SU-DHL-6 (cell line): Measurements from ENCODE around the gene PRKCA.

Experiments
- H2AFZ ChIP-seq: fragments of 200-600 bp; sonication (generic); 2 replicates; pipeline ENCODE4 v1.6.1; 2014; ENCODE audit warnings: low read depth, mild to moderate bottlenecking, moderate library complexity, mixed read lengths, antibody characterized with exemption, low read length; ENCODE audit not compliant: severe bottlenecking
- H3F3A ChIP-seq: fragments of 200-600 bp; shearing (Covaris generic); 2 replicates; pipeline ENCODE4 v1.6.0; 2016; ENCODE audit warnings: antibody characterized with exemption, mild to moderate bottlenecking; ENCODE audit not compliant: insufficient read depth
- H3K27ac ChIP-seq: fragments of 200-600 bp; sonication (generic); 2 replicates; pipeline ENCODE4 v1.5.1; 2016; ENCODE audit warnings: low read depth, mild to moderate bottlenecking, low read length, moderate library complexity, mixed read lengths
- H3K27me3 ChIP-seq: fragments of 200-600 bp; sonication (generic), shearing (Covaris generic); 2 replicates; pipeline ENCODE4 v1.6.0; 2014; ENCODE audit warnings: mild to moderate bottlenecking, low read length
- H3K36me3 ChIP-seq: fragments of 200-600 bp; sonication (generic); 2 replicates; pipeline ENCODE4 v1.6.1; 2014; ENCODE audit warnings: mild to moderate bottlenecking, low read length, mixed read lengths
- H3K4me2 ChIP-seq: fragments of 300-600, 200-600 bp; shearing (Covaris generic), sonication (generic); 2 replicates; pipeline ENCODE4 v1.6.0; 2014; ENCODE audit warnings: low read length, low read depth, mild to moderate bottlenecking; ENCODE audit not compliant: poor library complexity, severe bottlenecking
- H3K4me3 ChIP-seq: fragments of 200-600 bp; sonication (generic); 2 replicates; pipeline ENCODE4 v1.5.1; 2014; ENCODE audit warnings: antibody characterized with exemption, low read length, mild to moderate bottlenecking, mixed read lengths; ENCODE audit not compliant: insufficient read depth, poor library complexity, severe bottlenecking
- H3K79me2 ChIP-seq: fragments of 200-600 bp; sonication (generic); 2 replicates; pipeline ENCODE4 v1.6.1; 2014; ENCODE audit warnings: mild to moderate bottlenecking, low read length, moderate library complexity; ENCODE audit not compliant: insufficient read depth
- H3K9ac ChIP-seq: fragments of 200-600 bp; sonication (generic); 2 replicates; pipeline ENCODE4 v1.7.0; 2014; ENCODE audit warnings: mild to moderate bottlenecking, low read length
- H3K9me2 ChIP-seq: fragments of 200-600 bp; sonication (generic); replicated peaks from 2 replicates; pipeline ENCODE4 v1.6.1; 2014; ENCODE audit warnings: low read length; ENCODE audit not compliant: insufficient read depth
- H3K9me3 ChIP-seq: fragments of 200-600 bp; sonication (generic); 2 replicates; pipeline ENCODE4 v1.6.1; 2014; ENCODE audit warnings: low read length, mixed read lengths; ENCODE audit not compliant: insufficient read depth
- H4K20me1 ChIP-seq: fragments of 200-600 bp; sonication (generic); 2 replicates; pipeline ENCODE4 v1.6.1; 2014; ENCODE audit warnings: low read depth, mild to moderate bottlenecking, antibody characterized with exemption, low read length, moderate library complexity, mixed read lengths
- EZH2phosphoT487 ChIP-seq: fragments of 200-600 bp; sonication (generic), shearing (Covaris generic); conservative IDR thresholded peaks from 2 replicates; pipeline ENCODE4 v1.6.1; 2018; ENCODE audit warnings: mild to moderate bottlenecking, antibody characterized with exemption, low read length, moderate library complexity, mixed read lengths
- TF ChIP-seq, protein P1 (sequence below): fragments of 200-600 bp; sonication (generic); IDR thresholded peaks from one replicate; pipeline ENCODE4 v1.5.1; 2017; ENCODE audit warnings: antibody characterized with exemption, mild to moderate bottlenecking, low read length, moderate library complexity; ENCODE audit not compliant: insufficient read depth, poor library complexity, severe bottlenecking

PRKCA gene

DNA sequence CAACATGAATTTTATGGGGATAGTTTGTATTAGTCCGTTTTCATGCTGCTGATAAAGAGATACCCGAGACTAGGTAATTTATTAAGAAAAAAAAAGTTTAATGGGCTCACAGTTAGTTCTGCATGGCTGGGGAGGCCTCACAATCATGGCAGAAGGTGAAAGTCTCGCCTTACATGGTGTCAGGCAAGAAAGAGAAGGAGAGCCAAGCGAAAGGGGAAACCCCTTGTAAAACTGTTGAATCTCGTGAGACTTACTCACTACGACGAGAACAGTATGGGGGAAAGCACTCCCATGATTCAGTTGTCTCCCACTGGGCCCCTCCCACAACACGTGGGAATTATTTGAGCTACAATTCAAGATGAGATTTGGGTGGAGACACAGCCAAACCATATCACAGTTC, 181.5 kb downstream of the PRKCA start:
- Histone ChIP-seq H4K20me1 (no peaks in the 10 kb centered on the region), H2AFZ (no peak overlapping the region), H3K9ac (no peak overlapping the region), H3K9me2 (no peaks in the 10 kb centered on the region), H3K4me2 (no peak overlapping the region), H3F3A (peaks cover 11% of the 10 kb centered on the region; the same call in 1 of the 2 replicates), H3K36me3 (peaks cover 4% of the 10 kb centered on the region; the same call in 1 of the 2 replicates), H3K27me3 (no peaks in the 10 kb centered on the region), H3K9me3 (no peaks in the 10 kb centered on the region), H3K79me2 (peaks cover 81% of the 10 kb centered on the region), H3K27ac (no peak overlapping the region), H3K4me3 (no peak overlapping the region)
- no peak for TF ChIP-seq EZH2phosphoT487
- TF ChIP-seq, protein P1, sequence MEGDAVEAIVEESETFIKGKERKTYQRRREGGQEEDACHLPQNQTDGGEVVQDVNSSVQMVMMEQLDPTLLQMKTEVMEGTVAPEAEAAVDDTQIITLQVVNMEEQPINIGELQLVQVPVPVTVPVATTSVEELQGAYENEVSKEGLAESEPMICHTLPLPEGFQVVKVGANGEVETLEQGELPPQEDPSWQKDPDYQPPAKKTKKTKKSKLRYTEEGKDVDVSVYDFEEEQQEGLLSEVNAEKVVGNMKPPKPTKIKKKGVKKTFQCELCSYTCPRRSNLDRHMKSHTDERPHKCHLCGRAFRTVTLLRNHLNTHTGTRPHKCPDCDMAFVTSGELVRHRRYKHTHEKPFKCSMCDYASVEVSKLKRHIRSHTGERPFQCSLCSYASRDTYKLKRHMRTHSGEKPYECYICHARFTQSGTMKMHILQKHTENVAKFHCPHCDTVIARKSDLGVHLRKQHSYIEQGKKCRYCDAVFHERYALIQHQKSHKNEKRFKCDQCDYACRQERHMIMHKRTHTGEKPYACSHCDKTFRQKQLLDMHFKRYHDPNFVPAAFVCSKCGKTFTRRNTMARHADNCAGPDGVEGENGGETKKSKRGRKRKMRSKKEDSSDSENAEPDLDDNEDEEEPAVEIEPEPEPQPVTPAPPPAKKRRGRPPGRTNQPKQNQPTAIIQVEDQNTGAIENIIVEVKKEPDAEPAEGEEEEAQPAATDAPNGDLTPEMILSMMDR, result no peak

DNA sequence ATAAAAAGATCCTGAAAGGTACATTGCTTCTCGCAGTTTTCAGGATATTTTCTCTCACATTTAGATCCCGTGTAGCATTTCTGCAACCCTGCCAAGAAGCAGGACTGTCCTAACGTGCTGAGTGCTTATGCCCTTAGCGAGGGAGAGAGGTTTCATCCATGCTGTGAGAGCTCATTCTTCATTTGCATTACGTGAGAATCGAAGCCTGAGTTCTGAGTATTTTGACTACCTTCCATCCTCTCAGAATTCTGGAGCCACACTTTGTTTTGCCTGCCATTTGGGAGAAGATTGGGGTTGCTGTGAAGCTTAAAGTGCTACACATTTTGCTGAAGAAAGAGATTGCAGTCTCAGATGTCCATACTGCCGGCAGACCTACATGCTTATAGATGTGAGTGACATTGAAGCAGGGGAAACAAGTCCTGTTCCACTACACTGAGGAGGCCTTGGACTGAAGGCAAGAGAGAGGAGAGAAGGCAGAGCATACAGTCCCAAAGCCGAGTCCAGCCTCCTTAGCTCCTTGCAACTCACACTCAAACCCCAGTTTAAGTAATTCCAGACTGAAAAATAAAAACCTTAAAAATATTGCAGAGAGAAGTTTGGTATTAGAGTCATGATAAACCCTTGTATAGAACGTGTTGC, 183.0 kb downstream of the PRKCA start:
- Histone ChIP-seq H3K9me3 (no peaks in the 10 kb centered on the region), H4K20me1 (no peaks in the 10 kb centered on the region), H3K4me2 (no peak overlapping the region), H3K4me3 (no peak overlapping the region), H3F3A (peaks cover 8% of the 10 kb centered on the region; the same call in 1 of the 2 replicates), H3K27me3 (no peaks in the 10 kb centered on the region), H3K79me2 (peaks cover 79% of the 10 kb centered on the region), H3K9ac (no peak overlapping the region), H3K9me2 (no peaks in the 10 kb centered on the region), H3K27ac (no peak overlapping the region), H3K36me3 (no peaks in the 10 kb centered on the region), H2AFZ (no peak overlapping the region)
- TF ChIP-seq, protein P1, result no peak
- no peak for TF ChIP-seq EZH2phosphoT487

GRCh38 chr17:66487121-66487520, 184.7 kb downstream of the PRKCA start:
- Histone ChIP-seq H3K79me2 (peaks cover 83% of the 10 kb centered on the region), H3K27ac (no peak overlapping the region), H4K20me1 (no peaks in the 10 kb centered on the region), H2AFZ (no peak overlapping the region), H3K27me3 (no peaks in the 10 kb centered on the region), H3K4me3 (no peak overlapping the region), H3K4me2 (no peak overlapping the region), H3F3A (peaks cover 8% of the 10 kb centered on the region; the same call in 1 of the 2 replicates), H3K9me2 (no peaks in the 10 kb centered on the region), H3K9ac (no peak overlapping the region), H3K9me3 (no peaks in the 10 kb centered on the region), H3K36me3 (no peaks in the 10 kb centered on the region)
- TF ChIP-seq EZH2phosphoT487, result no peak
- TF ChIP-seq, protein P1, result no peak
